SJCRH30 (cell line): ENCODE data around the gene BCAS3. TPM values are rescaled to one million over a fixed set of nuclear protein-coding genes. Genes with fewer than 3 reads are reported as not detected.

Experiments used
- DNase-seq, 2 experiments: peaks; one replicate each; pipeline ENCODE4 v3.0.0-alpha.2; 2015 to 2020
- H3K27ac ChIP-seq: fragments of 250-450 bp; sonication (Bioruptor Pico); 2 replicates; pipeline ENCODE4 v1.5.1; 2020; ENCODE audit warnings: mild to moderate bottlenecking, moderate library complexity
- H3K27me3 ChIP-seq: fragments of 250-450 bp; sonication (Bioruptor Pico); 2 replicates; pipeline ENCODE4 v1.5.1; 2020; ENCODE audit warnings: mild to moderate bottlenecking, moderate library complexity
- H3K36me3 ChIP-seq: fragments of 250-450 bp; sonication (Bioruptor Pico); 2 replicates; pipeline ENCODE4 v1.5.1; 2020; ENCODE audit warnings: mild to moderate bottlenecking, moderate library complexity
- H3K4me1 ChIP-seq: fragments of 250-450 bp; sonication (Bioruptor Pico); 2 replicates; pipeline ENCODE4 v1.5.1; 2020; ENCODE audit warnings: mild to moderate bottlenecking, moderate library complexity
- H3K4me3 ChIP-seq: fragments of 250-450 bp; sonication (Bioruptor Pico); 2 replicates; pipeline ENCODE4 v1.5.1; 2020; ENCODE audit warnings: mild to moderate bottlenecking, moderate library complexity
- H3K9me3 ChIP-seq: fragments of 250-450 bp; sonication (Bioruptor Pico); replicated peaks from 2 replicates; pipeline ENCODE4 v1.5.1; 2020; ENCODE audit warnings: mild to moderate bottlenecking, moderate library complexity
- total RNA-seq: library from RNA; depleted of rRNA; stranded (reverse); fragments of >200 nt; shearing (Covaris generic); gene quantifications from 2 replicates; pipeline ENCODE4 v1.2.3, GENCODE V29; 2014

The BCAS3 gene
- total RNA-seq, 1 experiment from 2014 or later, result 11.6 TPM

DNA sequence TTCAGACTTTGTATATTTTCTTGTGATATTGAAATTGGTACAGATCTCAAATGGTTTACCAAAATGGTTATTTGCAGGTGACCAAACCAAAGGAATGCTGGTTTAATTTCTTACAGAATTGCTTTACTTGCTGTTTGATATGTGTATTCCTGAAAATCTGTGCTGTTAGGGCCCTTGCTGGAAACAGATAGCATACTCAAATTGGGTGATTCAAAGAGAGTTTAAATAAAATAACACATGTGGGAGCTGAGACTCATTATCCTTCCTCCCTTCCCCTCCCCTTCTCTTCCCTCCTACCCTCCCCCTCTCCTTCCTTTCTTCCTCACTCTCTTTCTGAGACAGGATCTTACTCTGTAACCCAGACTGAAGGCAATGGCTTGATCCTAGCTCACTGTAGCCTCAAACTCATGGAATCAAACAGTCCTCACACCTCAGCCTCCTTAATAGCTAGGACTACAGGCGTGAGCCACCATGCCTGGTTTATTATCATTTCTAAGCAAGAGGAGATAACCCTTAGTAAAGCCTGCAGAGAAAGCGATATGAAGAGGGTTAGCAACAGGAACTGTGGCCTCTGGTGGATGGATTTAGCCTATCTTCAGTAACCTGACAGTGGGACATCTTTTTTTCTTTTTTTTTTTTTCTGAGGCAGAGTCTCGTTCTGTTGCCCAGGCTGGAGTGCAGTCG lies 141.9 kb downstream of the BCAS3 start:
- Histone ChIP-seq H3K4me1 (no peaks in the 10 kb centered on the region), H3K4me3 (no peak overlapping the region), H3K9me3 (no peaks in the 10 kb centered on the region), H3K27ac (no peak overlapping the region), H3K36me3 (no peaks in the 10 kb centered on the region), H3K27me3 (no peaks in the 10 kb centered on the region)
- no peak for DNase-seq

DNA sequence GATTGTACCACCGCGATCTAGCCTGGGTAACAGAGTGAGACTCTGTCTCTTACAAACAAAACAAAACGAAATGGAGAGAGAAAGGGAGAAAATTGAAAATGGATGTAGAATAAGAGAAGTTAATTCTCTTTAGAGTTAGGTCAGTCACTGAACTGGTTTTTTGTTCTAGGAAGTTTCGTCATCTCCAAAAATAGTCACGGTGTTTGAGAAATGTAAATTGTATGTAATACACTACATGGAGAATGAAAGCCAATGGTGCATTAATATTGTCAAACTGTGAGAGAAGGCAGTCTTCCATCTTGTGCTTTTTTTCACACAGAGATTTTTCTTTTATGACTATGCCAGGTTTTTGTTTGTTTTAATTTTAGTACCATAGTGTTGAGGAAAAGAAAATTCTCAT lies 145.9 kb downstream of the BCAS3 start:
- no peaks in the 10 kb centered on the region for H3K27me3 ChIP-seq
- no peak overlapping the region for H3K4me3 ChIP-seq
- H3K36me3 ChIP-seq, result no peaks in the 10 kb centered on the region
- no peaks in the 10 kb centered on the region for H3K4me1 ChIP-seq
- no peak overlapping the region for H3K27ac ChIP-seq
- no peak for DNase-seq
- no peaks in the 10 kb centered on the region for H3K9me3 ChIP-seq

DNA sequence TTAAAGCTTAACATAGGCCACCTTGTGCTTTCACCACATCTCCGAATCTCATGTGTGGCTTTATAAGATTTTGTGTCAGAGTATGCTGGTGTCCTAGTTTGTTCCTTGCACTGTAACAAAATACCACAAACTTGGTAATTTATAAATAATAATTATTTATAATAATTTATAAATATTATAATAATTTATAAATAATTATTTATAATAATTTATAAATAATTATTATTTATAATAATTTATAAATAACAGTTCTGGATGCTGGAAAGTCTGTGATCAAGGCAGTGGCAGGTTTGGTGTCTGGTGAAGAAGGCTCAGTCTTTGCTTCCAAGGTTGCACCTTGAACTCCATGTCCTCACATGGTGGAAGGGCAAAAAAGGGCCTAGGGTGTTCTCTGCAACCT lies 147.7 kb downstream of the BCAS3 start:
- Histone ChIP-seq H3K4me1 (no peaks in the 10 kb centered on the region), H3K27ac (no peak overlapping the region), H3K9me3 (no peaks in the 10 kb centered on the region), H3K27me3 (no peaks in the 10 kb centered on the region), H3K4me3 (no peak overlapping the region), H3K36me3 (no peaks in the 10 kb centered on the region)
- DNase-seq, result no peak

DNA sequence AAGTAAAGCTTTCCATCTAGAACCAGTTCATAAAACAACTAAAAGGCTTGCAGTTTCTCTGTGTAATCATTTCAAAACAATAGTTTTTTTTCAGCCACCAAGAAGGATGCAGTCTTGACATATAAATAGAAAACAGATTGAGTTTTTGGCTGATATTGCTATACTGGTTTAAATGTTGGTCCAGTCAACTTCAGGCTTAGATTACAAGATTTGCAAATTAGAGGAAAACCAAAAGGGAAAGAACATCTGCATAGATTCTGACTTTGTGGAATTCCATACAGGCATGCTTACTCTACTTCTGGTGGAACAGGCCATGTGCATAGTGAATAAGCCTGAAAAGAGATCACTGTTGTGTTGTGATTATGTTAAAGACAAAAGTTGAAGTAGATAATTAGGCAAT lies 150.3 kb downstream of the BCAS3 start:
- Histone ChIP-seq H3K4me3 (no peak overlapping the region), H3K36me3 (no peaks in the 10 kb centered on the region), H3K9me3 (no peaks in the 10 kb centered on the region), H3K27ac (no peak overlapping the region), H3K4me1 (no peaks in the 10 kb centered on the region), H3K27me3 (no peaks in the 10 kb centered on the region)
- DNase-seq, result no peak

DNA sequence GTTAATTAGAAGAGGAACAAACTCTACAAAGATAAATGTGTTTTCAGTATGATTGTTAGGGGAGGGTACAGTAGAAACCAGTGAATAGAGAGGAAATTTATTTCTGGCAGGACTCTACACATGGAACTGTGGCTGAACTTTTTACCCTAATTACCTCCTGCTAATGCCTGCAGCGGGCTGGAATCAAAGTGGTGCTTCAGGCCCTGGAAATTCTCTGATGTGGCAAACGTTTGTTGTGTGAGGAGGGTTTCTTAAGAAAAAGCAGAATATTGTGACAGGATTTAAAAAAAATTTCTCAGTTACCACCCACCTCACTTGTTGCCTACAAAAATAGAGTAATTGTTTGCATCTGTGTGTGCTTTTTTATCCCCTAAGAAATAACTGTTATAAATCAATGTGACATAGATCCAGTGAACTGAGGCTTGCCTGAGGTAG lies 154.5 kb downstream of the BCAS3 start:
- no peaks in the 10 kb centered on the region for H3K9me3 ChIP-seq
- no peaks in the 10 kb centered on the region for H3K4me1 ChIP-seq
- DNase-seq, result peak in 1 of 2 experiments; percentile 6
- no peaks in the 10 kb centered on the region for H3K36me3 ChIP-seq
- no peaks in the 10 kb centered on the region for H3K27me3 ChIP-seq
- H3K27ac ChIP-seq, result no peak overlapping the region
- H3K4me3 ChIP-seq, result no peak overlapping the region

DNA sequence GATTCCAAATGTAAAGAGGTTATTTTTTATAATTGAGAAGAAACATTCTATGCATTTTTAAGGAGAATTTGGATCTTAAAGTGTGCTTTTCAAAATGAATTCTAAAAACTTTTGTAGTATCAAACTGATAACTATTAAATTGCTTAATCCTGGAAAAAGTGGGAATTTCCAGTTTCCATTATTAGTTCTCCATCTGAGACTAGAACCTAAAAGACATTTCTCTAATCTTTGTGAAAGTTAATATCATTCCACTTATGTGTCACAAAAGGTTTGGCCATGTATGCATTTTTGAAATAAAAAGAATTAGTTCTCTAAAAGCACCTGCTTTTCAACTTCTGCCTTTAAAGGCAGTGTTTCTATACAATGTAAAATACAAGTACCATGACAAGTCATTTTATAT lies 155.0 kb downstream of the BCAS3 start:
- Histone ChIP-seq H3K27ac (no peak overlapping the region), H3K9me3 (no peaks in the 10 kb centered on the region), H3K36me3 (no peaks in the 10 kb centered on the region), H3K4me3 (no peak overlapping the region), H3K4me1 (no peaks in the 10 kb centered on the region), H3K27me3 (no peaks in the 10 kb centered on the region)
- DNase-seq, result no peak

DNA sequence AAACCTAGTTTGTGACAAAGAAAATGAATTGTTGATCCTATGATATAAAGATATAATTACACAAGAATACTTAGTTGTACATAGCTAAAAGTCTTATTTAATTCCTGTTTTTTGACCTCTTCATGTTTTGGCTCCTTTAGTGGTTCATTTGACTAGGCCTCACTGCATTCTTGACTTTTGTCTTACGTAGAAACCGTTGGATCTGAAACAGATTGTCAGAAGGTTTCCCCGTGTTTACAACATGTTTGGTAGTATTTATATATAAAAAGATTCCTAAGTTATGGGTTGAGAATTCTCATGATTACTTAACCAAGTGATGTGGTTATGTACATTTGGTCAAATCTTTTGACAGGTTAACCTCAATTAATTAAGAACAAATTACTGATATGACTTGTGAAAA lies 162.8 kb downstream of the BCAS3 start:
- Histone ChIP-seq H3K27me3 (no peaks in the 10 kb centered on the region), H3K4me1 (no peaks in the 10 kb centered on the region), H3K36me3 (no peaks in the 10 kb centered on the region), H3K4me3 (no peak overlapping the region), H3K27ac (no peak overlapping the region), H3K9me3 (no peaks in the 10 kb centered on the region)
- DNase-seq, result no peak

DNA sequence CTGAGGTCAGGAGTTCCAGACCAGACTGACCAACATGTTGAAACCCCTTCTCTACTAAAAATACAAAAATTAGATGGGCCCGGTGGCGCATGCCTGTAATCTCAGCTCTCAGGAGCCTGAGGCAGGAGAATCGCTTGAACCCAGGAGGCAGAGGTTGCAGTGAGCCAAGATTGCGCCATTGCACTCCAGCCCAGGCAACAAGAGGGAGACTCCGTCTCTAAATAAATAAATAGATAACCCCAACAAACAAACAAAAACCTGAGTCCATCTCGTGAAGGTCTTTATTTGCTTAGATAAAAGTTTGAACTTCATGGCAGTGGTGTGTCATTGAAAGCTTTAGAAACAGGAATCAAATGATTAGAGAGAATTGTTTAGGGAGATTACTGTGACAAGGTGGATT lies 167.4 kb downstream of the BCAS3 start:
- DNase-seq, result no peak
- Histone ChIP-seq H3K4me1 (no peaks in the 10 kb centered on the region), H3K27me3 (no peaks in the 10 kb centered on the region), H3K36me3 (no peaks in the 10 kb centered on the region), H3K9me3 (no peaks in the 10 kb centered on the region), H3K4me3 (no peak overlapping the region), H3K27ac (no peak overlapping the region)

DNA sequence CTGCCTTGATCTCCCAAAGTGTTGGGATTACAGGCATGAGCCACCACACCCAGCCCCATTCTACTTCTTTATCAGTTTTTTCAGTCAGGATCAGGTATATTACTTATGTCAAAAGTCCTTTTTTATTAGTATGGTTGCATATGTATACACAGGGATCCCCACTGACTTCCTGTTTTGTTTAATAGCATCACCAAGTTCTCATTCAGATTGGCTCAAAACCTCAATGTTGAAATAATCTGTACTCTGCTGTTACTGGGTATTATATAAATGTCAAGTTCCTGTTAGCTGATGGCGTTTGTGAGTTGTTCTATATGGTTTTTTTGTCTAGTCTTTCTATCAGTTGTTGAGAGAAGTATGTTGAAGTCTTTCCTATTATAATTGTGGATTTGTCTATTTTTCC lies 168.5 kb downstream of the BCAS3 start:
- Histone ChIP-seq H3K9me3 (no peaks in the 10 kb centered on the region), H3K27me3 (no peaks in the 10 kb centered on the region), H3K4me3 (no peak overlapping the region), H3K4me1 (no peaks in the 10 kb centered on the region), H3K36me3 (no peaks in the 10 kb centered on the region), H3K27ac (no peak overlapping the region)
- DNase-seq, result no peak

DNA sequence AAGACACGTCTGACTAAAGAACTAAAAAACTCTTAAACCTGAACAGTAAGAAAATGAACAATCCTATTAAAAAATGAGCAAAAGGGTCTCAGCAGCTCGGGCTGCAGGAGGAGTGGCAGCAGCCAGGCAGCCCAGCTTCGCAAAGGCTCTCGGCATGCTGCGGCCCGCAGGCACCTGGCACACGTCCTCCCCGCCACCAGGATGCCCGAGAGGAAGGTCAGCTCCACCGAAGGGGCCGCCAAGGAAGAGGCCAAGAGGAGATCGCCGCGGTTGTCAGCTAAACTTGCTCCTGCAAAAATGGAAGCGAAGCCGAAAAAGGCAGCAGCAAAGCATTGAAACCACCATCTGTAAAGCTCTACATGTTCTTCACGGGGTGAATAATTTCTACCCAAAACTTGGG lies 173.5 kb downstream of the BCAS3 start:
- H3K36me3 ChIP-seq, result no peaks in the 10 kb centered on the region
- H3K4me1 ChIP-seq, result no peaks in the 10 kb centered on the region
- no peaks in the 10 kb centered on the region for H3K27me3 ChIP-seq
- no peaks in the 10 kb centered on the region for H3K9me3 ChIP-seq
- H3K4me3 ChIP-seq, result no peak overlapping the region
- no peak for DNase-seq
- H3K27ac ChIP-seq, result no peak overlapping the region

DNA sequence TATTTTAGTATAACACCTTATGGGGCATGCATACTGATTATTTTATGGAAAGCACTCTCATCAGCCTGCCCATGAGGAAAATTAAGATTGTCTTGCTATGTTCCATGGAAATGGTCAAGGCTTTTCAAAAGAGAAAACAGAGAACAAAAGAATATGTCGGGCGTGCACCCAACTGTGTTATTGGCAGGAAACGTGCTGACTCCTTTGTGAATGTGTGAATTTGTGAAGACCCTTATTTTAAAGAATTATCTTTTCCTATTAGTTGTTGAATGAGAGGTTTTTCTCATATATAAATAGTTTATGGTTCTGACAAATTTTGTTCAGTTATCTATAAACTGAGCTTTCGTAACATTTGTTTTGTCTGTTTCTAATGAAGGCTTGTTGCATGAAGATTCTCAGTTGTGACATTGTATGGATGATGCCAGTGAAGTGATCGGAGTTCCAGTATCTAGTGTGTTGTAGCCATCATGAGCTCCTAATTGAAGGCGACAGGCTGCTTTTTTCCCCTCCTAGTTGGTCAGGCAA lies 180.0 kb downstream of the BCAS3 start:
- no peaks in the 10 kb centered on the region for H3K36me3 ChIP-seq
- no peaks in the 10 kb centered on the region for H3K4me1 ChIP-seq
- no peak overlapping the region for H3K27ac ChIP-seq
- DNase-seq, result no peak
- H3K27me3 ChIP-seq, result no peaks in the 10 kb centered on the region
- H3K9me3 ChIP-seq, result no peaks in the 10 kb centered on the region
- H3K4me3 ChIP-seq, result no peak overlapping the region

DNA sequence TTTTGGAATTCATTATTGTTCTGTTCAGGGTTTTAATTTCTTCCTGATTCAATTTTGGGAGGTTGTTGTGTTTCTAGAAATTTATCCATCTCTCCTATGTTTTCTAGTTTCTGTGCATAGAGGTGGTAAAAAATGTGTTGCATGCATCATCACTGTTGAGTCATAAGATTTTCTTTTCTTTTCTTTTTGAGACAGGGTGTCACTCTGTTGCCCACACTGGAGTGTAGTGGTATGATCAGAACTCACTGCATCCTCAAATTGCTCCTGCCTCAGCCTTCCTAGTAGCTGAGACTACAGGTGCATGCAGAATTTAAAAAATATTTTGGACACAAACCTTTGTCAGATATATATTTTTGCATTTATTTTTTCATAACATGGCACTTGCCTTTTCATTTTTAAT lies 184.8 kb downstream of the BCAS3 start:
- no peak for DNase-seq
- no peaks in the 10 kb centered on the region for H3K27me3 ChIP-seq

DNA sequence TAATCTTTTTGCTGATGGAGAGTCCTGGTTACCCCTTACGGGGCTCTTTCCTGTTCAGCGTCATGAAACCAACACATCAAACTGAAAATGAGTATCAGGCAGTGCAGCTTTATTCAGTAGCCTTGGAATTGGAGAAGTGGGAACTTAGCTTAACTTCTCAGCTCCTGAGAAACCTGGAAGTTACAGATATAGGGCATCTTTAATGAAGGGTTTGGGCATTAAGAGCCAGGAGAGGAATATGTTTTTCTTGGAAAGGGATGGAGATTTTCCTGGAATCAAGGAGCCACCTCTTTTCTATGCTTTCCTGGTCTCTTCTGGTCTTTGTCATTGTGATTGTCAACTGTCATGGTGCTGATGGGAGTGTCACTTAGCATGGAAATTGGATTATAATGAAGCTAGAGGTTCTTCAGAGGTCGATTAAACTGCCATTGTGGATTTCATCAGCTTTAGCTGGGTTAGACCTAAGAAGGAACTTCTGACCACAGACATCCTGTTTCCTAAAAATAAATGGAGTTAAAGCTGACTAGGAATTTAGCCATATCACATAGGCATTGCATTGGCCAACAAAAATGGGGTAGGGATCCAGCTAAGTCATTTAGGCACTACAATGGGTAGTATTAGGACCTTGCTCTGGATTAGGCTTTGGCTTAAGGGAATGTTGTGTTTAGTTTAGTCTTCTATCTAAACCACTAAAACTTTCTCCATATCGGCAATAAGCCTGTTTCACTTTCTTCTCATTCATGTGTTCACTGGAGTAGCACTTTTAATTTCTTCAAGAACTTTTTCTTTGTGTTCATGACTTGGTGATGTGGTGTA lies 186.4 kb downstream of the BCAS3 start:
- Histone ChIP-seq H3K4me1 (no peaks in the 10 kb centered on the region), H3K27me3 (no peaks in the 10 kb centered on the region), H3K9me3 (no peaks in the 10 kb centered on the region), H3K27ac (no peak overlapping the region), H3K36me3 (no peaks in the 10 kb centered on the region), H3K4me3 (no peak overlapping the region)
- no peak for DNase-seq

More for the DNA sequence above, 184.8 kb downstream of the BCAS3 start:
- Histone ChIP-seq H3K9me3 (no peaks in the 10 kb centered on the region), H3K36me3 (no peaks in the 10 kb centered on the region), H3K4me1 (no peaks in the 10 kb centered on the region), H3K27ac (no peak overlapping the region), H3K4me3 (no peak overlapping the region)

DNA sequence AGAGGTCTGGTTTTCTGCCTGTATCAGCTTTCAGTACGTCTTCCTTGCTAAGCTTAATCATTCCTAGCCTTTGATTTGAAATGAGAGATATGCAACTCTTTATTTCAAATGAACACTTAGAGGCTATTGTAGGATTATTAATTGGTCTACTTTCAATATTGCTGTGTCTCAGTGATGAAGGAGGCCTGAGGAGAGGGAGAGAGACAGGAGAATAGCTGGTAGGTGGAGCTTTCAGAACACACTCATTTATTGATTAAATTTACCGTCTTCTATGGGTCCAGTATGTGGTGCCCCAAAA lies 187.0 kb downstream of the BCAS3 start:
- no peaks in the 10 kb centered on the region for H3K36me3 ChIP-seq
- H3K9me3 ChIP-seq, result no peaks in the 10 kb centered on the region
- no peaks in the 10 kb centered on the region for H3K4me1 ChIP-seq
- no peaks in the 10 kb centered on the region for H3K27me3 ChIP-seq
- H3K4me3 ChIP-seq, result no peak overlapping the region
- H3K27ac ChIP-seq, result no peak overlapping the region
- DNase-seq, result no peak

DNA sequence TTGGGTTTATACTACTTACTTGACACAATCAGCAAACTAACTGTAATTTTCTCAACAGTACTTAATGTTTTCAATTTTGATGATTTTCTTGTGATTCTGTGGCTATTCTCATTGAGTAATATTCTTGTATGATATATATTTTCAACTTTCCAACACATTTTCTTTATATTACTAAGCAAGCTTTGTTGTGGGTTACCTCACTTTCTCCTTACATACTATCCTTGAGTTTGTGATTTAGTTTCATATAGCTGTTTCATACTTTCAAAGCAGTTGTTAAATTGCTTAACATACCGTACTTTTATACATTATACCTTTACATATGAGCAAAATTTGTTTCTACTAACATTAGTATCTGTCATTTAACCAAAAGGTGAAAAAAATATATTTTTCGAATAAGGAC lies 197.1 kb downstream of the BCAS3 start:
- no peak for DNase-seq
- no peaks in the 10 kb centered on the region for H3K9me3 ChIP-seq

More for the DNA sequence above, 197.1 kb downstream of the BCAS3 start:
- H3K4me3 ChIP-seq, result no peak overlapping the region
- H3K36me3 ChIP-seq, result no peaks in the 10 kb centered on the region
- no peaks in the 10 kb centered on the region for H3K4me1 ChIP-seq
- no peak overlapping the region for H3K27ac ChIP-seq
- no peaks in the 10 kb centered on the region for H3K27me3 ChIP-seq
